GM19397 (cell line): Measurements from ENCODE around the gene PRR18.
A peak's percentile ranks its signal among the peaks of the same experiment; 100 is the strongest.

ENCODE experiments used
- ATAC-seq: cut with Tn5 transposase; IDR thresholded peaks from one replicate; pipeline ENCODE4 v1.9.1; 2021; ENCODE audit warnings: mild to moderate bottlenecking, moderate library complexity; ENCODE audit not compliant: unreplicated experiment

PRR18 gene

DNA sequence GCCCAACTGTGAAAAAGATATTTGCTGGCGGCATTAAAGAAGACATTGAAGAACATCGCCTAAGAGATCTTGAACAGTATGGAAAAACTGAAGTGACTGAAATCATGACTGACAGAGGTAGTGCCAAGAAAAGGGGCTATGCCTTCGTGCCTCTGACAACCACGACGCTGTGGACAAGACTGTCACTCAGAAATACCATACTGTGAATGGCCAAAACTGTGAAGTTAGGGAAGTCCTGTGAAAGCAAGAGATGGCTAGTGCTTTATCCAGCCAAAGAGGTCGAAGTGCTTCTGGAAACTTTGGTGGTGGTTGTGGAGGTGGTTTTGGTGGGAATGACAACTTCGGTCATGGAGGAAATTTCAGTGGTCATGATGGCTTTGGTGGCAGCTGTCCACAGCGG lies 26.7 kb upstream of the PRR18 start:
- no peak for ATAC-seq

DNA sequence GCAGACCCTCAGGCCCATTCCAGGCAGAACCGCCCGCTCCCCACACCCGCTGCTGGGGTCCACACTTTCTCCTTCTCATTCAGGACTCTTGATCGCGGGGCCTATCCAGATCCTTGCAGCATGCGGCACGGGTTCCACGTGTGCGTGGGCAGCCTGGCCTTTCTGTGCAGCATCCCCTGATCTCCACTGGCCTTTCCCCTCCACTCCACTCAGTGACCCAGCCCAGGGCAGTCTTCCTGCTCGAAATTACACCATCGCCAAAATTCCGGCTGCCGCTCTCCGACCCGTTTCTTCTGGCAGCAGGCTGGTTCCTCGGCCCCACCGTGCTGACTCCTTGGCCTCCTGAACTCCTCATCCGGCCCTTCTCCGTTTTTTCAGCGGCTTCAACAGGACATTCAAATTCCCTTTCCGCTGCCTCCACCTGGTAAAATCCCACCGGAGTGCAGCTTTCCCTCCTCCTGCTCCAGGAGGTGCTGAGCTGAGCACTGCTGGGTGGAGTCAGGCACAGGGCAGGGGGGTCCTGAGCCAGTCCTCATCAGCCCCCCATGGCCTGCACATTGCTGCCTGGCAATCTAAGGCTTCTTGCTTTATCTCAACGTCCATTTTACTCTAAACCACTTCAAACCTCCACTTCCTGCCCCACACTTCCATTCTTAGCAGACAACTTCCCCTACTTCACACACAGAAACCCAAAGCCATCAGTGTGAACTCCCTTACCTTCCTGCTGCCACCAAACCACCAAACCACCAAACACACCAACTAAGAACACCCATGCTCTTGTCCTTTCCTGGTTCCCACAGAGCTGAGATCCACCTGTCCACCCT lies 25.2 kb upstream of the PRR18 start:
- peak; percentile 58 for ATAC-seq

DNA sequence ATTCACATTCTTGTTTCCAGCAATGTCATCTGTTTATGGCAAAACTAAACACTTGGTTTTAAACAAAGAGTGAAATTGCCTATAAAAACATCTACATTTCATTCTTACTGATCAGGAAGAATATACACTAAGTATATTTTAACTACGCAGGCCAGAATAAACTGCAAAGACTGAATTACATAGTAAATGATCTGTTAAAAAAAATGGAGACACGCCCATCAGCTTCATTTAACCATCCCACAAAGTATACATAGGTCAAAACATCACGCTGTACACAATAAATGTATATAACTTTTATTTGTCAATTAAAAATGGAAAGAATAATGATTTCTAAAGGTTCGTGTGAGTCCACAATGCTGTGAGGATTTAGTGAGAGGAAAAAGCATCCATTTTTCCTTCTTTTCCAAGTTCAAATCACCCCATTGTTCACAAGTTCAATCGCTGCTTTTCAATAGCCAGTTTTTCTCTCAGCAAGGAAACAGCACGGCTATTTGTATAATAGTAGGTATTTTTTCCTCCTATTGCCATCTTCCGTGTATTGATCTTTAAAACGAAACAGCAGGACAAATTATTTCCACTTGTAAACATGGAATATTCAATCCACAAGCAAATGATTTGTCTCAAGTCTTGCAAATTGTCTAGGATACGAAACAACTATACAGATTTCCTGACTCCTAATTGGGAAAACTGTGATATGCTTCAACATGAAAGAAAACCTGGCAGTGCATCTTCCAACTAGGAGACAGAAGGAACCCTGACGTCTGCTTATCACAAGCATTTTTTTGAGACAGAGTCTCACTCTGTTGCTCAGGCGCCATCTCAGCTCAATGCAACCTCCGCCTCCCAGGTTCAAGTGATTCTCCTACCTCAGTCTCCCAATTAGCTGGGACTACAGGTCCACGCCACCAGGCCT lies 23.6 kb upstream of the PRR18 start:
- ATAC-seq = no peak

DNA sequence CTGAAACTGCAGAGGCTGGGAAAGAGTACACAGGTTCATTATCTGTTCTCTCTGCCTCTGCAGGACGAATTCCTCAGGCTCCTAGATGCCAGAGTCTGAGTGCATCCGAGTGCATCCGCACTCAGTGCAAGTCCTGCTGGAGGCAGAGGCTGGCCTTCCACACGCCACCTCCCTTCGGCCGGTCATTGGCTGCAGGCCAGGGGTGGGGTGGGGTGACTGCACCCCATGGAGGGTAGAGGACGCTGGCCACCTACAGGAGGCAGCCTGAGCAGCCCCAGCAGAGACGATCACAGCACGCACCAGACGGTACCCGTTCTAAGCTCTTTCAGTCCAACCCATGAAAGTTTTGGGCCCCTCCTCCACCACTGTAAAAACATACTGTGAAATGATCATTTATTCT lies 22.4 kb upstream of the PRR18 start:
- ATAC-seq = no peak

DNA sequence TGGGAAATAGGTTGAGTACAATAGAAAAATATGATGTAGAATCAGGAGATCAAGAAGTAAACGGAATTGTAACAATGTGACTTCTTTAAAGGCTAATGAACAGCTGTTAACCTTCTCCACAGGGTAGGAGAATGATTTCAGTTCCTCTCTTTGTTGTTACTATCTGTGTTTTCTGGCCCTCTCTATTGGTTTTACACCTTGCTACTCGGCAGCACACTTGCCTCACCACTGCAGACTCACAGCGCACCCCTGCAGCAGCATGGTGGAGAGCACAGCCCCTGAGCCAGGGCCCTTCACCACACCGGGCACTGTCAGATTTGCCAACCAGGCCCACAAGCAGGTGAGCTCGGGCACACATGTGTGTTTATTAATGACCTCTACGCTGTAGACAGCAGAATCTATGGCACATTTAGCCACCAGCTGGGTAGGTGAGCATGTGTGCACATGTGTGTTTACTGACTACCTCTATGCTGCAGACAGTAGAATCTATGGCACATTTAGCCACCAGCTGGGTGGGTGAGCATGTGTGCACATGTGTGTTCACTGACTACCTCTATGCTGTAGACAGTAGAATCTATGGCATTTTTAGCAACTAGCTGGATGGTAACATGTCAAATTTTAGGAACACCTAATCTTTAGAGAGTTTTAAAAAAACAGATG lies 17.3 kb upstream of the PRR18 start:
- ATAC-seq = peak; percentile 94

DNA sequence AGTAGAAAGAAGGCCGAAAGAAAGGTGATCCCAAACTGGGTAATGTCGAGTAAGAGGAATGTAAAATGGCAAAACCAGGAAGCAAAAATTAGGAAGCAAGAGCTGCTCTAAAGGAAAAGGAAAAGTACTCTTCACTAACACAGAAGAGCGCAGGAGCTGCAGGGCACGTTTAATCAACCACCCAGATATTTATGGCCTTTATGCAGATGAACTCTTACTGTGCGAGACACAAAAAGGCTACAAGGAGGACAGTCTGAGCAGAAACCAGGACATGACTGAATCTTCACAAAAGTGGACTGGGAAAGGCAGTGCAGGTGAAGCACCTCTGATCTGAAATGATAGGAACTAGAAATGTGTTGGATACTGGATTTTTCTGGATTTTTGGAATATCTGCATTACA lies 15.2 kb upstream of the PRR18 start:
- no peak for ATAC-seq

DNA sequence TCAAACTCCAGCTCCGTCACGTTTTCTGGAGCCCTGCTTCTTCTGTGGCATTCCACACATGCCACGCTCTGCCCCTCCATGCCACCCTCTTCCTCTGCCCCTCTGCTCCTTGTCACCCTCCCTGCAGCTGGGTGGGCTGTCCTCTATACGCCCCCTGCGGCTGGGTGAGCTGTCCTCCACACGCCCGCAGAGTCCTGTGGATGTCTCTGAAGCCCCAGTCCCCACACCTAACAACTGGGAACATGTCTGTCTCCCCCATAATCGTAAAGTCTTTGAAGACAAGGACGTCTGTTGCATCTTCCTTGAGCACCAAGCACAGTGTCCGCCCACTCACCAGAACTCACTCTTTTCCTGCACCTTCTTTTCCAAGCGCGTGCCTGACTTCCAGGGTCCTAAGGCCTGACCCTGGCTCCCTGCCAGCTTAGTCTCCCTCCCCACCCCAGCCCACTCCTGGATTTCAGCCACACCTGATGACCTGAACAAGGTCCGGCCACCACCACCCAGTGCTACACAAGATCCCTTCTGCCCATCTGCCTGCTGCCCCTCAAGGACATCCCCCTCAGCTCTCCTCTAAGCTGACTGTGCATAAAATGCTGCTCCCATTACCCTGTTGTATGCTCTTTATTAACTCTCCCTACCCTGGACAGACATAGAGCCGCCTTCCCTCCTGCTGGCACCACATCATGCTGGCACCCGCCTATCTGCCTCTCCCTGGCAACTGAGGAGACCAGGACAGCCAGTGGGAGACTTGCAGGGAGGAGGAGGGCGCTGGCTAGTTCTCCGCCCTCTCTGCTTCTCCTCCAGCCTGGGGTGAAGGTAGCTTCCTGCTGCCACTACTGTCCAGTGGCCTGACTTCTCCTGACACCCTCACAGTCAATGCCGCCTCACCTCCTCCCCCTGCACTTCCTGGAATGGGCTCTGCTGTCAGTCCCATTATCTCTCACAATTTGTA lies 10.7 kb upstream of the PRR18 start:
- ATAC-seq = no peak

DNA sequence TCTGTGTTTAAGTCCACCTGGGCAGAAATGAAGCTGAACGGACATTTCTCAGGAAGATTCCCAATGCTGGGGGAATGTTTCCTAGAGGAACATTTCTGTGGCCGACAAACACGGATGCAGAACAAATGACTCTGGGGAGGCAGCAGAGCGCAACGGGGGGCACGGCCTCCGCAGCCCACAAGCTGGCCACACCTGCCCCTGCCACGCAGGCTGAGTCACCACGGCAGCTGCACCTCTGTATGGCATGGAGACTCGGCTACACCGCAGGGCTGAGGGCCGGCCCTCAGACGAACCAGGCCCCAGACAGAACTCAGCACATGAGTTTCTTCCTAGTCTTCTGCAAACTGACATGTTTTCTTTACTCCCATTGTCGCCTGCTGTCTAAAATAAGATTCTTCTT lies 10.0 kb upstream of the PRR18 start:
- no peak for ATAC-seq

DNA sequence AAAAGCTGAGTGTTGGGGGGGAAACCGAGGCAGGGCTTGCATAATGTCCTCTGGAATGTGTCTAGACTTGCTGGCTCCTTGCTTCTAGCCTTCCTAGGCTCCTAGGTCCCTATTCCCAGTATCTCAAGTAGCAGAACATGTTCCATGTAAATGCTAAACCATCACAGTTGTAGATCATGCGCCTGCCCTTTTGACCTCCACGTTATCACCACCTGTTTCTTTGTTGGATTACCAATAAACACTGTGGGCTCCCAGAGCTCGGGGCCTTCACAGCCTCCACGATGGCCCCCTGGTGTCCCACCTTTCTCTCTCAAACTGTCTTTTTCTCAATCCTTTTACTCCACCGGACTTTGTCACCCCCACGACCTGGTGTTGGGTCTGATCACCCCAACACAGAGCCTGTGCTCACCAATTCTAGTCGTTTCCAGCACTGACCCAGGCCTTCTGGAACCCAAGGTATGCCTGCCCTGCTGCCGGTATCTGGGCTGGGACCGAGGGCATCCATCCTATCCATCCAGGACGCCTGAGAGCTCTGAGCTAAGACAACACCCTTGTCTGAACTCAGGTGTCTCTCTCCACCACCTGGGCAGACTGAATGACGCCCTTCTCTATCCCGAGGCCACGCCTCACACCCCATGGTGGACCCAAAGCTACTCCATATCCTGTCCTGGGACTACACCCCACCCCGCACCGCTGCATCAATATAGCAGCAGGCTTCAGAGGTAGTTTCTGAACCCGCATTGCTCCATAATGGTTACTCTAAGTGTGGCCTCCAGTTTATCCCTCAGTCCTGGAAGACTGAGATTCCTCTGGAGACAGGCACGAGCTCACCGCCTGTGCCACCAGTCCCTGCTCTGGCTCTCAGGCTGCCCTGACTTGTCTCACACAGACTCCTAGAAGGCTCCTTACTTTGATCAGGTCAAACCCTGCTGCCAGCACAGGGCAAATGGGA lies 9.3 kb upstream of the PRR18 start:
- ATAC-seq = no peak

DNA sequence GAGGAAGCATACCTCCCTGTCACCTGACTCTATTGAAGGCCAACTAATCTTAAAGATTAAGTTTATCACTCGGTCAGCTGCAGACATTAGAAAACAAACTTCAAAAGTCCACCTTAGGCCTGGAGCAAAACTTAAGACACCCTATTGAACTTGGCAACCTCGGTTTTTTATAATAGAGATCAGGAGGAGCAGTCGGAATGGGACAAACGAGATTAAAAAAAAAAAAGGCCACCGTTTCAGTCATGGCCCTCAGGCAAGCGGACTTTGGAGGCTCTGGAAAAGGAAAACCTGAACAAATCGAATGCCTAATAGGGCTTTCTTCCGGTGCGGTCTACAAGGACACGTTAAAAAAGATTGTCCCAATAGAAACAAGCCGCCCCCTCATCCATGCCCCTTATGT lies 7.2 kb upstream of the PRR18 start:
- ATAC-seq = no peak

DNA sequence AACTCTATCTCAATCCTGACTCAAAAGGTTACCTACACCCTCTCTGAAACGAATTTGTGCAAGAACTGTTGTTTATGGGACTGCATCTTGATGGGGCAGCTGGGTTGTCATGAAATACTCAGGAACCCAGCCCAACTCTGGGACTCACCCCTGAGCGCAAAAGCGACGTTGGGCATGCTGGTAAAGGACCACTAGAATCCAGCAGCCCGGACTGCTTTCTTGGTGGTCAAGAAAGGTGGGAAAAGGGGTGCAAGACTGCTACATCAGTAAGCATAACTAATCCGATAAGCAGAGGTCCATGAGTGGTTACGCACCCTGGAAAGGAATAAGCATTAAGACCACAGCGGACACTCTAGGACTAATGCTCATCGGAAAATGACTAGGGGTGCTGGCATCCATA lies 6.3 kb upstream of the PRR18 start:
- no peak for ATAC-seq

DNA sequence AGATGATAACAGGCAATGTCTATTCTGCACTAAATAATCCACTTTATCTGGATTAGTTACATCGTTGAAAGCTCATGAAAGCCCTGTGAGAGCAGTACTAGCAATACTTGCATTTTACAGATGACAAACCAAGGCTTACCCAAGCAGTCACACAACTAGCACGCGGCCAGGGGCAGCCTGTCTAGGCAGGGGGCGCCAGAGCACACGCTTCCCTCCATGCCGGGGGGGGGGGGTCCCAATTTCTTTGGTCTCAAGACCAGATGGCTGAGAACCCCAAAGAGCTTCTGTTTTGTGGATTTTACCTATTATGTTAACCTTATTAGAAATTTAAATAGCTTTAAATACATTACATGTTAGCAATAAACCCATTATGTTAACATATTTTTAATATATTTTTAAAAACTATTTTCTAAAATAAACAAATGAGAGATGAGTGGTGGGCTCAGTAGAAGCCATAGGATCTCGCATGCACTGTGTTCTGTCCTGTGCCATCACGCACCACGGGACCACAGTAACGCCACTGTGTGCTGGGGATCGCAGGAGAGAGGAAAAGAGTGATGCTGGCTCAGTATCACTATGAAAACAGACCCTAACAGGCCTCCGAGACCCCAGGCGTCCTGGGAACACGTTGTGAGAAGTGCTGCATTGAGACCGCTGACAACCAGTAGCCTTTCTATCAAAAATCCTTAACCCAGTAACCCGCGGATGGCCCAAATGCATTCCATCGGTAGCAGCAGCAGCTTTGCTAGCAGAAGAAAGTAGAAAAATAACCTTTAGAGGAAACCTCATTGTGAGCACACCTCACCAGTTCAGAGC lies 5.3 kb upstream of the PRR18 start:
- ATAC-seq = peak; percentile 78

DNA sequence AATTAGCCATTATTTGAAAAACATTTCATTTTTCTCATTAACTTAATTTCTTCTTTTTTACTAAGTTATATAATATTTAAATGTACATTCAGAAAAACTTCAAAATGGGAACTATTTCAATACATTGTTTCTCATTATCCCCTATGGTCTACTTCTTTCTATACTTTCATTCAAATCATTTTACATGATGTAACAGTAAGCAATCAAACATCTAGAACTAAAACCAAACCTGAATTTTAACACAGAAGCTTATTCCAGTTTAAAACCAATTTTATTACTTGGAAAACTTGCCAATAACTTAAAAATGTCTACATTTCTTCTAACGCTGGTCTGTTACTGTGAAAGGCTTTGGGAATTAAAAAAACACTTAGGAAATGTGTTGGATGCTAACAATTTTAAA lies 4.6 kb upstream of the PRR18 start:
- ATAC-seq = no peak

DNA sequence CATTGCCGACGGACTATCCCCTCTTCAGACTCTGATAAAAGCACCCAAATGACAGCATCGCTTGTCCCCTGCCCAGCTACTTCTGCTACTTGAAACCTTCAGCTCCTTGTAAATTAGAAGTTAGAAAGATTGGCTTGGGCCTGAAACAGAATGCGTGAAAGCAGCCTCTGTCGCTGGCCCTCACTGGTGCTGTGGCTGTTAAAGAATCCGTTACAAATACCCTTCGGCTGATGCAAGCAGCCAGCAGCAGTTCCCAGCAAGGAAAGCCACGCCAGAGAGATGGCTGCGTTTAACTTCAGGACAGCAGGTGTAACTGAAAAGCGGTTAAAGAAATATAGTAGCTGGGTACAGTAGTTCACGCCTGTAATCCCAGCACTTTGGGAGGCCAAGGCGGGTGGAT lies 2.4 kb upstream of the PRR18 start:
- ATAC-seq = no peak

DNA sequence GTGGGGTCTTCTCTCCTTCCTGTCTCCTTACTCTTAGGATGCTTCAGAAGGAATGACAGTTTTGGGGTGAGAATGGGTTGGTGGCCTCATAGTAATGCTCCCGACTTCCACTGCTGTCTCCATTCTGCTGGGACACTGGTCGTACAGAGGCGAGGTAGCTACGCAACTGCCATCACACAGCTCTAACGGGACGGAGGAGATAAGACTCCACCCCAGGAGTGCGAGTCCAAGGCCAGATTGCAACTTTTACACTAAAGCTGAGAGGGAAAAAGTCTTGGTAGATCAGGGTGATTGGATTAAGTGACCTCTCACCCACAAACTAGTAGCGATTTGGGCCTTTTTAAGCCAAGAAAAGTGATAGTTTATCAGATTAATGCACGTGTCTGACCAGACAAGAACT lies 1.8 kb upstream of the PRR18 start:
- ATAC-seq = no peak

DNA sequence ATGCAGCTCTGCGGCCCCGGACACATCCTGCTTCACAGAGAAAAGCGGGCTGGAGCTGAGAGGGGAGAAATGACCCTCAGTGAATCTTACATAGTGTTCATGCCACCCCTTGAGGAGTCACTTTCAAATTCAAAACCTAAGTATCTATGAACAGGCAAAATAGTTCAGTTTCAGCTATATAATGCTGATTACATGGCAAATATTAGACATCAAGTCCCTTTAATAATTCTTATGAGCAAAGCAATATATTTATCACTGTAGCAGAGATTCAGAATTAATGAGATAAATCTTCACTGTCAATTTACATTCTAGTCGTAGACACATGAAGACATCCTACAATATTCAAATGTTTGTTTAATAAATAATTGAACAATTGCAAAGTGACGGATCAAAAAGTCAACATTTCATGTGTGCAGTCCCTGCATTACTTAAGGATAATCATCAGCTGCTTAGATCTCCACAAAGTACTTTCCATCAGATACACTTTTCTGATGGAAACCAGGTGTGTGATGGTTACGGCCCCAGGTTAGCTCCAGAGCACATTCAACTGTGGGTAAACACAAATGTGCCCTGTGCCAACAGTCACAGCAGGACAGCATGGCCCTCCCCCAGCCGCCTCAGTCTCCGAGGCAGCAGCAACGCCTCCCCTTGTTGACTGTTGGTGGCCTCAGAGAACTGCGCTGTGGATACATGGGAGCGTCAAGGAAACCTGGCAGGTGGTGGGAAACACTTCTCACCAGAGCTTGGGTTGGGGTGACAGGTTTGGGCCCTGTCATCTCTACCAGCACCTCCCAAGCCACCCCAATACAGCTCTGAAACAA lies 787 bp upstream of the PRR18 start:
- no peak for ATAC-seq
